ENCODE results near the gene TSC22D2. TPM values are rescaled to one million over a fixed set of nuclear protein-coding genes. Genes with fewer than 3 reads are reported as not detected.

Gene TSC22D2
- total and polyA plus RNA-seq, 2 experiments from 2014 or later = 22.6 to 25.6 TPM

GRCh38 chr3:150449169-150449721 lies 41.1 kb downstream of the TSC22D2 start:
- H3K27me3 ChIP-seq = no peaks in the 10 kb centered on the region
- peak overlapping the region; percentile 90 for H3K27ac ChIP-seq
- peak in 1 of 2 donors; percentile 63 for DNase-seq (ENCODE audit: low read depth in 1 of 2, low spot score in 1 of 2)
- no peaks in the 10 kb centered on the region for H3K36me3 ChIP-seq
- H3K4me3 ChIP-seq = no peak overlapping the region
- H3K4me1 ChIP-seq (ENCODE audit: low read depth) = peaks cover 39% of the 10 kb centered on the region
- no peaks in the 10 kb centered on the region for H3K9me3 ChIP-seq (ENCODE audit: low read depth)
- TF ChIP-seq, protein P1, sequence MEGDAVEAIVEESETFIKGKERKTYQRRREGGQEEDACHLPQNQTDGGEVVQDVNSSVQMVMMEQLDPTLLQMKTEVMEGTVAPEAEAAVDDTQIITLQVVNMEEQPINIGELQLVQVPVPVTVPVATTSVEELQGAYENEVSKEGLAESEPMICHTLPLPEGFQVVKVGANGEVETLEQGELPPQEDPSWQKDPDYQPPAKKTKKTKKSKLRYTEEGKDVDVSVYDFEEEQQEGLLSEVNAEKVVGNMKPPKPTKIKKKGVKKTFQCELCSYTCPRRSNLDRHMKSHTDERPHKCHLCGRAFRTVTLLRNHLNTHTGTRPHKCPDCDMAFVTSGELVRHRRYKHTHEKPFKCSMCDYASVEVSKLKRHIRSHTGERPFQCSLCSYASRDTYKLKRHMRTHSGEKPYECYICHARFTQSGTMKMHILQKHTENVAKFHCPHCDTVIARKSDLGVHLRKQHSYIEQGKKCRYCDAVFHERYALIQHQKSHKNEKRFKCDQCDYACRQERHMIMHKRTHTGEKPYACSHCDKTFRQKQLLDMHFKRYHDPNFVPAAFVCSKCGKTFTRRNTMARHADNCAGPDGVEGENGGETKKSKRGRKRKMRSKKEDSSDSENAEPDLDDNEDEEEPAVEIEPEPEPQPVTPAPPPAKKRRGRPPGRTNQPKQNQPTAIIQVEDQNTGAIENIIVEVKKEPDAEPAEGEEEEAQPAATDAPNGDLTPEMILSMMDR (IDR thresholded peaks at IDR 0.05; ENCODE audit: low read depth, low read length) = no peak

GRCh38 chr3:150450916-150451315 lies 42.8 kb downstream of the TSC22D2 start:
- TF ChIP-seq, protein P1 (IDR thresholded peaks at IDR 0.05; ENCODE audit: low read depth, low read length) = no peak
- no peaks in the 10 kb centered on the region for H3K9me3 ChIP-seq (ENCODE audit: low read depth)
- DNase-seq (ENCODE audit: low read depth in 1 of 2, low spot score in 1 of 2) = peak in 1 of 2 donors; percentile 36

GRCh38 chr3:150451329-150452048 lies 43.4 kb downstream of the TSC22D2 start:
- Histone ChIP-seq H3K9me3 (ENCODE audit: low read depth) (no peaks in the 10 kb centered on the region), H3K27me3 (no peaks in the 10 kb centered on the region), H3K36me3 (no peaks in the 10 kb centered on the region), H3K4me3 (peak overlapping the region; percentile 1), H3K4me1 (ENCODE audit: low read depth) (peaks cover 44% of the 10 kb centered on the region), H3K27ac (peak overlapping the region; percentile 90)
- TF ChIP-seq, protein P1 (IDR thresholded peaks at IDR 0.05; ENCODE audit: low read depth, low read length) = no peak
- DNase-seq (ENCODE audit: low read depth in 1 of 2, low spot score in 1 of 2) = peak; percentile 31 to 56

More at GRCh38 chr3:150450916-150451315, 42.8 kb downstream of the TSC22D2 start:
- peak overlapping the region; percentile 1 for H3K4me3 ChIP-seq
- H3K36me3 ChIP-seq = no peaks in the 10 kb centered on the region
- H3K27me3 ChIP-seq = no peaks in the 10 kb centered on the region
- H3K4me1 ChIP-seq (ENCODE audit: low read depth) = peaks cover 44% of the 10 kb centered on the region
- H3K27ac ChIP-seq = peak overlapping the region; percentile 90

DNA sequence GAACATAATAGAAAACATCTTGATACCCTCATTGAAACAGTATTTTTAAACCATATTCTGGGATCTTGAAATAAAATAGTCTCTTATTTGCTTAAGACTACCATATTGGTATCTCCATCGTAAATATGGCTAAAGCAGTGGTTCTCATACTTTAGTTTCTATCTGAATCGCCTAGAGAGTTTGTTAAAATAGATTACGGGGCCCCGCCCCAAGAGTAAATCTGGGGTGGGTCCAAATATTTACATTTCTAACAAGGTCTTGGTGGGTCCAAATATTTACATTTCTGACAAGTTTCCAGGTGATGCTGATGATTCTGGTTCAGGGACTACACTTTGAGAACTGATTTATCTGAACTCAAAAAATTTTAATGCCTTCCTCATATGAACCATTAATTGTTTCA lies 45.3 kb downstream of the TSC22D2 start:
- Histone ChIP-seq H3K4me3 (no peak overlapping the region), H3K27me3 (no peaks in the 10 kb centered on the region), H3K4me1 (ENCODE audit: low read depth) (peaks cover 40% of the 10 kb centered on the region), H3K9me3 (ENCODE audit: low read depth) (no peaks in the 10 kb centered on the region), H3K27ac (no peak overlapping the region), H3K36me3 (peaks cover 9% of the 10 kb centered on the region)
- no peak for DNase-seq (ENCODE audit: low read depth in 1 of 2, low spot score in 1 of 2)
- TF ChIP-seq, protein P1 (IDR thresholded peaks at IDR 0.05; ENCODE audit: low read depth, low read length) = no peak

- Histone ChIP-seq H3K4me3 (no peak overlapping the region), H3K27me3 (no peaks in the 10 kb centered on the region), H3K36me3 (peaks cover 17% of the 10 kb centered on the region), H3K27ac (no peak overlapping the region), H3K9me3 (ENCODE audit: low read depth) (no peaks in the 10 kb centered on the region), H3K4me1 (ENCODE audit: low read depth) (peaks cover 36% of the 10 kb centered on the region)
- DNase-seq (ENCODE audit: low read depth in 1 of 2, low spot score in 1 of 2) = no peak
- TF ChIP-seq, protein P1 (IDR thresholded peaks at IDR 0.05; ENCODE audit: low read depth, low read length) = no peak
Measured at GRCh38 chr3:150454085-150454484, 46.0 kb downstream of the TSC22D2 start.
